ENCODE measurements around the gene LRP10.
"Not testable (repeated sequence)": the region's sequence is repeated elsewhere in the genome, so short reads cannot be mapped to it uniquely, and the experiment has no call there.

The LRP10 gene

GRCh38 chr14:22901799-22902198 is 30.3 kb downstream of the LRP10 start:
- Histone ChIP-seq H3K4me1 (ENCODE audit: control insufficient read depth, insufficient read depth, low read length) (peaks cover 4% of the 10 kb centered on the region), H3K9me3 (ENCODE audit: control insufficient read depth, low read length) (no peaks in the 10 kb centered on the region), H3K27me3 (ENCODE audit: control insufficient read depth, insufficient read depth, low read length) (no peaks in the 10 kb centered on the region), H3K9ac (ENCODE audit: low read length) (no peak overlapping the region), H3K4me3 (ENCODE audit: low read length) (no peak overlapping the region), H3K36me3 (ENCODE audit: control insufficient read depth, insufficient read depth, low read length) (peaks cover 26% of the 10 kb centered on the region)

- no peaks in the 10 kb centered on the region for H3K9me3 ChIP-seq (ENCODE audit: control insufficient read depth, low read length)
- H3K4me1 ChIP-seq (ENCODE audit: control insufficient read depth, insufficient read depth, low read length) = peaks cover 4% of the 10 kb centered on the region
- H3K4me3 ChIP-seq (ENCODE audit: low read length) = no peak overlapping the region
- H3K36me3 ChIP-seq (ENCODE audit: control insufficient read depth, insufficient read depth, low read length) = peaks cover 26% of the 10 kb centered on the region
- no peaks in the 10 kb centered on the region for H3K27me3 ChIP-seq (ENCODE audit: control insufficient read depth, insufficient read depth, low read length)
- H3K9ac ChIP-seq (ENCODE audit: low read length) = no peak overlapping the region
Measured at GRCh38 chr14:22903742-22904087, 32.2 kb downstream of the LRP10 start.

DNA sequence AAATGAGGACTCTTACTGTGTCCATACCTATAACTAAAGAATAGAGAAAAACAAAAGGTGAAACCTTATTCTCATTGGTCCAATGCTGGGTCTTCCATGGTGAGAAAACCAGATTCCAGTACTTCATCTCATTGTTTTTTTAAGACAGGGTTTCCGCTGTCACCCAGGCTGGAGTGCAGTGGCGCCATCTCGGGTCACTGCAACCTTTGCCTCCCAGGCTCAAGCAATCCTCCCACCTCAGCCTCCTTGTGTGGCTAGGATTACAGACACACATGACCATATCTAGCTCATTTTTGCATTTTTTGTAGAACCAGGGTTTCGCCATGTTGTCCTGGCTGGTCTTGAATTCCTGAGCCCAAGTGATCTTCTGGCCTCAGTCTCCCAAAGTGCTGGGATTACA is 34.1 kb downstream of the LRP10 start:
- H3K9ac ChIP-seq (ENCODE audit: low read length) = no peak overlapping the region
- no peaks in the 10 kb centered on the region for H3K27me3 ChIP-seq (ENCODE audit: control insufficient read depth, insufficient read depth, low read length)
- peaks cover 26% of the 10 kb centered on the region for H3K36me3 ChIP-seq (ENCODE audit: control insufficient read depth, insufficient read depth, low read length)
- H3K4me3 ChIP-seq (ENCODE audit: low read length) = no peak overlapping the region
- H3K4me1 ChIP-seq (ENCODE audit: control insufficient read depth, insufficient read depth, low read length) = peaks cover 4% of the 10 kb centered on the region
- H3K9me3 ChIP-seq (ENCODE audit: control insufficient read depth, low read length) = no peaks in the 10 kb centered on the region

GRCh38 chr14:22906073-22906472 is 34.5 kb downstream of the LRP10 start:
- Histone ChIP-seq H3K4me1 (ENCODE audit: control insufficient read depth, insufficient read depth, low read length) (peaks cover 4% of the 10 kb centered on the region), H3K9me3 (ENCODE audit: control insufficient read depth, low read length) (no peaks in the 10 kb centered on the region), H3K36me3 (ENCODE audit: control insufficient read depth, insufficient read depth, low read length) (peaks cover 26% of the 10 kb centered on the region), H3K9ac (ENCODE audit: low read length) (no peak overlapping the region), H3K4me3 (ENCODE audit: low read length) (no peak overlapping the region), H3K27me3 (ENCODE audit: control insufficient read depth, insufficient read depth, low read length) (no peaks in the 10 kb centered on the region)

DNA sequence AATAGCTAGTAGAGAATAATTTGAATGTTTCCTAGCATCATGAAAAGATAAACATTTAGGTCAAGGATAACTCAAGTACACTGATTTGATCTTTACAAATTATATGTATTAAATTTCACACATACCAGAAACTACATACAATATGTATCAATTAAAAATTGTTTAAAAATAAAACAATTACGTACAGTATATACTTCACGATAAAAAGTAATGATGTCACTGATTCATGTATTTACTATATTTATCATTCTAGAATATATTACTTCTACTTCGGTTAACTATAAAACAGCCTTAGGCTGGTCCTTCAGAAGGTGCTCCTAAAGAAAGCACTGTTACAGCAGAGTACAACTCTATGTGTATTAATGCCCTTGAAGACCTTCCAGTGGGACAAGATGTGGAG is 35.9 kb downstream of the LRP10 start:
- H3K4me1 ChIP-seq (ENCODE audit: control insufficient read depth, insufficient read depth, low read length) = peaks cover 4% of the 10 kb centered on the region

DNA sequence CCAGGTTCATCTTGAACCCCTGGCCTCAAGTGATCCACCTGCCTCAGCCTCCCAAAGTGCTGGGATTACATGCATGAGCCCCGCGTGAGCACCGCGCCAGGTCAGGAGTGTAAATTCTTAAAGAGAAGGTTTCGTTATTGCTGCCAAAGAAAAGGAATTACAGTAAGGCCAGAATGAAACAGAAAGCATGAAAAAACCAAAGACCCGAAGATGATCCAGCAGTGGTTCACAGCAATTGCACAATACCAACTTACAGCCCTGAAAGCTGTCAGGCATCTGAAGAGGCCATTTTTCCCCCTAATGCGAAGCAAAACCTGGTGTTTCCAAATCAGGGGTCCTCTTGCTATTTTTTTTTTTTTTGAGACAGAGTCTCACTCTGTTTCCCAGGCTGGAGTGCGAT is 37.1 kb downstream of the LRP10 start:
- no peak overlapping the region for H3K4me3 ChIP-seq (ENCODE audit: low read length)
- H3K27me3 ChIP-seq (ENCODE audit: control insufficient read depth, insufficient read depth, low read length) = no peaks in the 10 kb centered on the region
- peaks cover 4% of the 10 kb centered on the region for H3K4me1 ChIP-seq (ENCODE audit: control insufficient read depth, insufficient read depth, low read length)
- no peaks in the 10 kb centered on the region for H3K9me3 ChIP-seq (ENCODE audit: control insufficient read depth, low read length)
- no peak overlapping the region for H3K9ac ChIP-seq (ENCODE audit: low read length)
- H3K36me3 ChIP-seq (ENCODE audit: control insufficient read depth, insufficient read depth, low read length) = peaks cover 14% of the 10 kb centered on the region

More for the DNA sequence above, 35.9 kb downstream of the LRP10 start:
- no peak overlapping the region for H3K9ac ChIP-seq (ENCODE audit: low read length)
- H3K36me3 ChIP-seq (ENCODE audit: control insufficient read depth, insufficient read depth, low read length) = peaks cover 14% of the 10 kb centered on the region
- H3K27me3 ChIP-seq (ENCODE audit: control insufficient read depth, insufficient read depth, low read length) = no peaks in the 10 kb centered on the region
- no peak overlapping the region for H3K4me3 ChIP-seq (ENCODE audit: low read length)
- no peaks in the 10 kb centered on the region for H3K9me3 ChIP-seq (ENCODE audit: control insufficient read depth, low read length)

- no peaks in the 10 kb centered on the region for H3K9me3 ChIP-seq (ENCODE audit: control insufficient read depth, low read length)
- peaks cover 5% of the 10 kb centered on the region for H3K36me3 ChIP-seq (ENCODE audit: control insufficient read depth, insufficient read depth, low read length)
- no peak overlapping the region for H3K4me3 ChIP-seq (ENCODE audit: low read length)
- no peaks in the 10 kb centered on the region for H3K27me3 ChIP-seq (ENCODE audit: control insufficient read depth, insufficient read depth, low read length)
- H3K9ac ChIP-seq (ENCODE audit: low read length) = no peak overlapping the region
- no peaks in the 10 kb centered on the region for H3K4me1 ChIP-seq (ENCODE audit: control insufficient read depth, insufficient read depth, low read length)
Measured at GRCh38 chr14:22910916-22911315, 39.4 kb downstream of the LRP10 start.

- H3K4me1 ChIP-seq (ENCODE audit: control insufficient read depth, insufficient read depth, low read length); H3K9me3 ChIP-seq (ENCODE audit: control insufficient read depth, low read length); H3K27me3 ChIP-seq (ENCODE audit: control insufficient read depth, insufficient read depth, low read length); H3K4me3 ChIP-seq (ENCODE audit: low read length); H3K36me3 ChIP-seq (ENCODE audit: control insufficient read depth, insufficient read depth, low read length); H3K9ac ChIP-seq (ENCODE audit: low read length): not testable (repeated sequence)
Measured at GRCh38 chr14:22914836-22915235, 43.3 kb downstream of the LRP10 start.

- Histone ChIP-seq H3K4me1 (ENCODE audit: control insufficient read depth, insufficient read depth, low read length) (peaks cover 8% of the 10 kb centered on the region), H3K9me3 (ENCODE audit: control insufficient read depth, low read length) (no peaks in the 10 kb centered on the region), H3K4me3 (ENCODE audit: low read length) (no peak overlapping the region), H3K27me3 (ENCODE audit: control insufficient read depth, insufficient read depth, low read length) (no peaks in the 10 kb centered on the region), H3K9ac (ENCODE audit: low read length) (no peak overlapping the region), H3K36me3 (ENCODE audit: control insufficient read depth, insufficient read depth, low read length) (no peaks in the 10 kb centered on the region)
Measured at GRCh38 chr14:22915886-22916521, 44.5 kb downstream of the LRP10 start.

DNA sequence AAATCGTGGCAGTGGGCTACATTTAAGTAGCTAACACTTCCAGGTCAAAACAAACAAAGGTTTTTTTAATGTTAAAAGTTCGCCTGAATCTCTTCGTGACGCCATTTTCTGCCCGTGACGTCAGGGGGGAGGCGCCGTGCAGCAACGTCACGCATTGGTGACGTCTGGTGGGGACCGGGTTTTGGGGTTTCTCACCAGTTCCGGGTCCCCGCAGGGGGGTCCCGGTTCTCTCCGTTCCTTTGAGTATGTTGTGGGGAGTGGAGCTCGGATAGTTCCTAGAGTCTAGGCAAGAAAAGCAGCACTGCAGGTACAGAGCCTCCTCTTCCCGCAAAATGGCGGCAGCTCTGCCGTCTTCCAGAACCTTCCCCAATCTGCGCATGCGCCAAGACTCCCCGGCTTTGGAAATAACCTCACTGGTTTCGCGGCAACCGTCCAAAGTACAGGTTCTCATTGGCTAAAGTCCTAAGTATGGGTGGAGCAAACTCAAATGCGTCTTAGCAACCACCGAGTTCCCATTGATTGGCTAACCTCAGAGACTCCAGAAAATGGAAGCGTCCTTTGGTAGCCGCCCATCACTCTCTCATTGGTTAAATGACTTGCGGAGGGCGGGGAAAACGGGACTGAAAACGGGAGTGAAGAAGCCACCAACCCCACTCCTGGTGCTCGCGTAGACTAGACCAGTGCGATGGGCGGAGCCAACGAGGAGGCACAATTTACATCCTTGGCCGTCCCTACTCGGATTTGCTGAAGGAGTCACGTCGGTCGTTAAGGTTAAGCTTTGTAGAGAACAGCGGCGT is 47.5 kb downstream of the LRP10 start, which contains the start of gene RBM23:
Gene RBM23, minus strand, starts transcription at position 346 of the 797 bp plus-strand sequence.
- peak within 1 kb of the TSS; percentile 80 for H3K4me3 ChIP-seq (ENCODE audit: low read length)
- H3K9ac ChIP-seq (ENCODE audit: low read length) = peak within 1 kb of the TSS; percentile 93
- no peaks in the 10 kb centered on the region for H3K9me3 ChIP-seq (ENCODE audit: control insufficient read depth, low read length)
- H3K36me3 ChIP-seq (ENCODE audit: control insufficient read depth, insufficient read depth, low read length) = peaks cover 11% of the 10 kb centered on the region
- H3K27me3 ChIP-seq (ENCODE audit: control insufficient read depth, insufficient read depth, low read length) = no peaks in the 10 kb centered on the region
- peaks cover 8% of the 10 kb centered on the region for H3K4me1 ChIP-seq (ENCODE audit: control insufficient read depth, insufficient read depth, low read length)

- Histone ChIP-seq H3K4me3 (ENCODE audit: low read length) (no peak overlapping the region), H3K4me1 (ENCODE audit: control insufficient read depth, insufficient read depth, low read length) (peaks cover 8% of the 10 kb centered on the region), H3K9me3 (ENCODE audit: control insufficient read depth, low read length) (no peaks in the 10 kb centered on the region), H3K36me3 (ENCODE audit: control insufficient read depth, insufficient read depth, low read length) (peaks cover 11% of the 10 kb centered on the region), H3K27me3 (ENCODE audit: control insufficient read depth, insufficient read depth, low read length) (no peaks in the 10 kb centered on the region), H3K9ac (ENCODE audit: low read length) (peak overlapping the region; percentile 29)
Measured at GRCh38 chr14:22919601-22919921, 48.0 kb downstream of the LRP10 start.

- Histone ChIP-seq H3K9ac (ENCODE audit: low read length) (no peak overlapping the region), H3K27me3 (ENCODE audit: control insufficient read depth, insufficient read depth, low read length) (no peaks in the 10 kb centered on the region), H3K4me3 (ENCODE audit: low read length) (no peak overlapping the region), H3K36me3 (ENCODE audit: control insufficient read depth, insufficient read depth, low read length) (peaks cover 11% of the 10 kb centered on the region), H3K4me1 (ENCODE audit: control insufficient read depth, insufficient read depth, low read length) (peaks cover 8% of the 10 kb centered on the region), H3K9me3 (ENCODE audit: control insufficient read depth, low read length) (no peaks in the 10 kb centered on the region)
Measured at GRCh38 chr14:22920697-22921096, 49.2 kb downstream of the LRP10 start.

All from mucosa of stomach (tissue), 1 donor.